RWPE2 (cell line): ENCODE measurements around the gene NFYB.

Source experiments
- ATAC-seq: fragments of 200-7000 bp; cut with Tn5 transposase; 3 replicates; pipeline ENCODE4 v1.9.1; 2021; ENCODE audit warnings: low read depth
- DNase-seq: peaks from one replicate; pipeline ENCODE4 v3.0.0-alpha.2; 2020; ENCODE audit warnings: low spot score
- H3K27ac ChIP-seq: fragments of 450-650 bp; 2 replicates; pipeline ENCODE4 v1.5.1; 2017; ENCODE audit warnings: mild to moderate bottlenecking; ENCODE audit not compliant: poor library complexity, severe bottlenecking
- H3K27me3 ChIP-seq: fragments of 250-450 bp; sonication (Bioruptor Pico); 2 replicates; pipeline ENCODE4 v1.5.1; 2021; ENCODE audit warnings: mild to moderate bottlenecking, moderate library complexity; ENCODE audit not compliant: insufficient read depth, poor library complexity, severe bottlenecking
- H3K36me3 ChIP-seq: fragments of 250-450 bp; sonication (Bioruptor Pico); 2 replicates; pipeline ENCODE4 v1.5.1; 2020; ENCODE audit warnings: low read depth, mild to moderate bottlenecking, moderate library complexity
- H3K4me1 ChIP-seq: fragments of 250-450 bp; sonication (Bioruptor Pico); 2 replicates; pipeline ENCODE4 v1.5.1; 2021; ENCODE audit warnings: mild to moderate bottlenecking, moderate library complexity; ENCODE audit not compliant: insufficient read depth, poor library complexity, severe bottlenecking
- H3K4me3 ChIP-seq: fragments of 250-450 bp; sonication (Bioruptor Pico); 2 replicates; pipeline ENCODE4 v1.5.1; 2021; ENCODE audit warnings: mild to moderate bottlenecking, moderate library complexity; ENCODE audit not compliant: severe bottlenecking
- H3K9me3 ChIP-seq: fragments of 250-450 bp; sonication (Bioruptor Pico); 2 replicates; pipeline ENCODE4 v1.5.1; 2021; ENCODE audit warnings: mild to moderate bottlenecking, moderate library complexity; ENCODE audit not compliant: severe bottlenecking
- TF ChIP-seq, protein P1 (sequence below): fragments of 450-650 bp; IDR thresholded peaks from one replicate; pipeline ENCODE4 v1.5.1; 2017; ENCODE audit warnings: mild to moderate bottlenecking, moderate library complexity; ENCODE audit not compliant: poor library complexity, severe bottlenecking

The NFYB gene

DNA sequence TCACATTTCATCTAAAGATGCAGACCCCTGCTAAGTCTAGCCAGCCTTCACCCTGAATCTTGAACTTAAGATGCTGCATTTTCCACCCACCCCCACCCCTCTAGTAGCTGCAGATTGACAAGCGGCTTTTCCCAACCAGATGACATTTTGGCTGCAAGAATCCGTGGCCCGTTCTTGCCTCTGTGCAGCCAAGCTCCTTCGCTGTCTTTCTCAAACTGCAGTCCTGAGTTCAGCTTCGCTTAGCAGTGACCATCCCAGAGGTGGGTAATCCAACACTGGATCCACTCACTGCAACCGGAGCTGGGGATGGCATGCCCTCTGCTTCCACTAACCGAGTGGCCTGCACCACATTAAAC lies 765 bp upstream of the NFYB start:
- no peaks in the 10 kb centered on the region for H3K27me3 ChIP-seq
- ATAC-seq (no peak), DNase-seq (no peak)
- H3K4me3 ChIP-seq, result no peak overlapping the region
- peaks cover 19% of the 10 kb centered on the region for H3K4me1 ChIP-seq
- TF ChIP-seq, protein P1, sequence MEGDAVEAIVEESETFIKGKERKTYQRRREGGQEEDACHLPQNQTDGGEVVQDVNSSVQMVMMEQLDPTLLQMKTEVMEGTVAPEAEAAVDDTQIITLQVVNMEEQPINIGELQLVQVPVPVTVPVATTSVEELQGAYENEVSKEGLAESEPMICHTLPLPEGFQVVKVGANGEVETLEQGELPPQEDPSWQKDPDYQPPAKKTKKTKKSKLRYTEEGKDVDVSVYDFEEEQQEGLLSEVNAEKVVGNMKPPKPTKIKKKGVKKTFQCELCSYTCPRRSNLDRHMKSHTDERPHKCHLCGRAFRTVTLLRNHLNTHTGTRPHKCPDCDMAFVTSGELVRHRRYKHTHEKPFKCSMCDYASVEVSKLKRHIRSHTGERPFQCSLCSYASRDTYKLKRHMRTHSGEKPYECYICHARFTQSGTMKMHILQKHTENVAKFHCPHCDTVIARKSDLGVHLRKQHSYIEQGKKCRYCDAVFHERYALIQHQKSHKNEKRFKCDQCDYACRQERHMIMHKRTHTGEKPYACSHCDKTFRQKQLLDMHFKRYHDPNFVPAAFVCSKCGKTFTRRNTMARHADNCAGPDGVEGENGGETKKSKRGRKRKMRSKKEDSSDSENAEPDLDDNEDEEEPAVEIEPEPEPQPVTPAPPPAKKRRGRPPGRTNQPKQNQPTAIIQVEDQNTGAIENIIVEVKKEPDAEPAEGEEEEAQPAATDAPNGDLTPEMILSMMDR, result no peak
- no peak overlapping the region for H3K27ac ChIP-seq
- H3K9me3 ChIP-seq, result no peaks in the 10 kb centered on the region
- H3K36me3 ChIP-seq, result peaks cover 21% of the 10 kb centered on the region; the same call in 1 of the 2 replicates

DNA sequence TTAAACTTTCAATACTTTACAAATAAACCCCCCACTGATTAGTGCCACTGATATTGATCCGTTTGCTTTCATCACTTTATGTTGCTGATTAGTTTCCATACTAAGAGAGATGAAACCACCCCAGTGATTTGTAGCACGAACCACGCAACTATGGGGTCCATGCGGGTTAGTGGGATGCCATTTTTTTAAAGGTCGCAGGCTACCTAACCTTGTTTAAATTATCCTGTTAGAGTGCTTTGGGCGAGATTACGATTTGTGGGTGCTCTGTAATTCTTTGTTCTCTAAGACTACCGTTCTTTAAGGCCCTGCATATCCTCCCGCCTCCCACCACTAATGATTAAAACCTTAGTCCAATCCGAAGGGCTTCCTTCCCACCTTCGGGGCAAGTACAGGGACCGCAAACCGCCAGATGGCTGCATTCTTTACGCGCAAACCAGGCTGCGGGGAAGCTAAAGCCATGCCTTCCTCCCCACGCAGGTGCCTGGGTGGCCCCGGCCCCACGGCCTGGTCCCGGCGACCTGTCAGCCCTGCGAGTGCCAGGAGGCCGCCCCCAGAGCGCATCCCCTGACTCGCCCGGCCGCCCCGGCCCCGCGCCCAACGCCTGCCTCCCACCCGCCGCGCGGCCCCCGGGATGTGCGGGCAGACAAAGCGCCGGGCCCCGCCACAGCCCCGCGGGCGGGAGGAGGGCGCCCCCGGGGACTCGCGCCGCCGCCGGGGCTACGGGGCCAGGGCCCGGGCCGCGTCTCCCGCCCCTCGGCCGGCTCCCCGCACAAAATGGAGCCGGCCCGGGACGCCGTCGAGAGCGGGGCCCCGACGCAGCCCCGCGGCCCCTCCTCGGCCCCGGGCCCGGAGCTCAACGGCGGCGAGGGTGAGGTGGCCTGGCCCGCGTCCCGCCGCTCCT lies 759 bp downstream of the NFYB start:
- ATAC-seq (peak; percentile 16; the same call in 1 of the 3 replicates), DNase-seq (no peak)
- H3K4me3 ChIP-seq, result peak overlapping the region; percentile 99
- peak overlapping the region; percentile 89 for H3K27ac ChIP-seq
- TF ChIP-seq, protein P1, result no peak
- peaks cover 19% of the 10 kb centered on the region for H3K4me1 ChIP-seq
- no peaks in the 10 kb centered on the region for H3K9me3 ChIP-seq
- H3K36me3 ChIP-seq, result peaks cover 33% of the 10 kb centered on the region
- no peaks in the 10 kb centered on the region for H3K27me3 ChIP-seq

DNA sequence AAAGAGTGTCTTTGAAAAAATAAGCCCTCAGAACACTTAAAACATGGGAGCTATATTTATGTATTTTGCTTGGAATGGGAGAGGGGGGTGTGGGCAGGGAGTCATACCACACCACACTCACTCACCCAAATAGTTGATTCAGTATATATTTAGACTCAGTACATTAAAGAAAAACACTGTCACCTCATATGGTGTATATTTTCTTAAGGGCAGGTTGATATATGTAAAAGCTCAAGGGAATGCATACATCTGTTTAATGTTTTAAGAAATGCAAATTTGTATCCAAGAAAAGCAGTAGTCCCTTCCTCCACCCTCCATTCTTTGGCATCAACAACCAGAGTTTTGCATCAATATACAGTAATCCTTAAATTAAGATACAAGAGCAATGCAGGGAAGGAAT lies 1.4 kb downstream of the NFYB start:
- no peaks in the 10 kb centered on the region for H3K27me3 ChIP-seq
- H3K27ac ChIP-seq, result peak overlapping the region; percentile 89
- ATAC-seq (no peak), DNase-seq (no peak)
- H3K9me3 ChIP-seq, result no peaks in the 10 kb centered on the region
- H3K4me1 ChIP-seq, result peaks cover 19% of the 10 kb centered on the region
- H3K4me3 ChIP-seq, result peak overlapping the region; percentile 99
- TF ChIP-seq, protein P1, result no peak
- H3K36me3 ChIP-seq, result peaks cover 39% of the 10 kb centered on the region

DNA sequence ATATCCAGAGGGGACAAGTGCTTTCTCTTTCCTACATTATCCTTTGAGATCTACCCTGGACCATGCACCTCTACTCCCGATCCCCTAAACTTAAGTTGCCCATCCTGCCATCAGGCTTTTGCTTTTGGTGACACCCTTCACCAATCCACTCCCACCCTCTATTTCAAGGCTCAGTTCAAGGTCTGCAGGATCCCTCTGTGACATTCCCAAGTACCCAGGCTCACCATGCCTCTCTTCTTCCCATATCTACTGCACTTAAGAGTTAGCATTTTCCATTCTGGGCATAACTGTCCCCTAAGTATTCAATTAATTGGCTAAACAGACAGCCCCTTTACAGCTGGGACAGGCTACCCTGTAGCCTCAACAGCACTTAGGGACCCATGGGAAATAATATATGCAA lies 3.1 kb downstream of the NFYB start:
- Histone ChIP-seq H3K36me3 (peaks cover 56% of the 10 kb centered on the region), H3K4me1 (peaks cover 19% of the 10 kb centered on the region), H3K4me3 (no peak overlapping the region), H3K27ac (no peak overlapping the region), H3K9me3 (no peaks in the 10 kb centered on the region), H3K27me3 (no peaks in the 10 kb centered on the region)
- TF ChIP-seq, protein P1, result no peak
- ATAC-seq, result no peak
- no peak for DNase-seq

DNA sequence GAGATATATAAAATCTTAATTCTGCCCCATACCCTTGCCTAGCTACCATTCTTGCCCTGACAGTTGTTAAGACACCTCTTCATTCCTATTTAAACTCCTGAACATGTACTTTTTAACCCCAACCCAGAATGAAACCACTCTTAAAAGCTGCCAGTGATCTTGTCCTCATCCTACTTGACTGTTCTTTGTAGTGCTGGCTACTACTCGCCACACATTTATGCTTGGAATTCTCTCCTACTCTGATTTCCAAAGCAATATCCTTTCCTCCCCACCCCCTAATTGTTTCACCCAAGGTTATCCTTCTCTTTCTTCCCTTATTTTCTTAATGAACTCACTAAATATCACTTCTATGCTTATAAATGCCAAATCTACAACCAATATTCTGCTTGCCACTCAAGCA lies 4.1 kb downstream of the NFYB start:
- DNase-seq (no peak), ATAC-seq (no peak)
- Histone ChIP-seq H3K27ac (no peak overlapping the region), H3K27me3 (no peaks in the 10 kb centered on the region), H3K4me1 (peaks cover 19% of the 10 kb centered on the region), H3K9me3 (no peaks in the 10 kb centered on the region), H3K4me3 (no peak overlapping the region), H3K36me3 (peaks cover 66% of the 10 kb centered on the region)
- TF ChIP-seq, protein P1, result no peak
